ENCODE measurements around the gene FKBP10.

FKBP10 gene

DNA sequence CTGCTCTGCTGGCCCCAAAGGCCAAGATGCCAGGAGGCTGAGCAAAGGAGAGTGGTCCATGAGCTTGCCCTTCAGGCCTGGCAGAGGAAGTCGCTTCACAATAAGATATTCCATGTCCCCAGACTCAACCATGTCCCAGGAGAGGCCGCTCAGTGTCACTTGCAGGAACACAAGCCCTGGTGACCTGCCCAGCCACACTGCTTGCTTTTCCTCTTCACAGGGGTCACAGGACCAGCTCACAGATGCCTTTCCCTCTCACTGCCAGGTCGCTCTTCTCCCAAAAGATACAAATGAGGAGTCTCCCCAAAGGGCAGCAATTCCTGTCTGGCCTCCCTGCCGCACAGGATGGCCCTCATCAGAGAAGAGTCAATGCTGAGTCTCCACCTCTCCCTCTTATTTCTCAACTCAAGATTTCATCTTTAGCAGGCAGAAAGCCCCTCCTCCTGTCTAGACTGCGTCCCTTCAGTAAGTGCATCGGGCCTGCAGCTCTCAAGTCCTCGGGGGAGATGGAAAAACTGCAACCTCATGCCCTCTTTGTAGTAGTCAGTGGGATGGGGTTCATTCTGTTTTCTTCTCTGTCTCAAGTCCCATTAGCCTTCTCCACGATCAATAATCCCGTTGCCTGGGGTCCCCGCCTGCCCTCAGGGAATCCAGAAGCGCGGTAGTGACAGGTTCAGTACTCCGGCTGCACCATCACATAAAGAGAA is 31.2 kb upstream of the FKBP10 start:
- no peak for DNase-seq (ENCODE audit: low read depth, low spot score)

DNA sequence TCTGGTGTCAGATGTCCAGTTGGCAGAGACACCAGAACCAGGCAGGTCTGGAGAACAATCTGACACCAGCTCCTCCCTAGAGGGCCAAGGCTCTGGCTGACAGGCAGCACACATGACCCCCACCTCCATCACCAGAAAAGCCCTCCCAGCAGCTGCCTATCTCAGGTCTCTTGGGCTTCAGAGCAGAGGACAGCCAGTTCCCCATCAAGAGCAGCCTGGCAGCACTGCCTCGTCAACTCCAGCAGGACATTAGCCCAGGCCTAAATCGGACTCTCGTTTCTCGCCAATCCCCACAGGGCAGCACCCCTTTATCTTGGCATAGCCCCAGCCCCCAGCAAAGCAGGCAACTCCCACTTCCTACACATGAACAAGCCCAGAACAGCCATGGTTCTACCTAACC is 30.7 kb upstream of the FKBP10 start:
- no peak for DNase-seq (ENCODE audit: low read depth, low spot score)

DNA sequence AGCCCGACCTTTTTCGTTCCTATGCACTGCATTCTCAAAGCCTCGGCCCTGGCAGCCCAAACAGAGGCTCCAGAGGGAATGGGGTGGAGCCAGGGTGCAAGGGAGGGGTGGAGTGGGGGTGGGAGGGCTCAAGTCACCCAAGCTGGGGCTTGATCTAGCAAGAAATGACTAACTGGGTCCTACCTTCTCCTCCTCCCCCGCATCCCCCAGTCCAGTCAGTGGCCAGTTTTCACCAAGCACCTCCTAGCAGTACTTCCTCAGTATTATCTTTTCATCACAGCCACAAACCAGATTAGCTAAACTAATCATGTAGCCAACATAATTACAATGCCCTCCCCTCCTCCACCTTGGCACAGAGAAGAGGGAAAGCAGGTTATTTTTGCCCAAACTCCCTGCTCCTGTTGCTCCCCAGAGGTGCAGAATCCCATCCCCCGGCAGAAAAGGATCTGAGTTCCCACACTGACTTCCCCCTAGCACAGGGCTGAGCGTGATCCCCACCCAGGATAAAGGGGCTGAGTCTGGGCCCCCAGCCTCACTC is 28.5 kb upstream of the FKBP10 start:
- DNase-seq (ENCODE audit: low read depth, low spot score): peak; percentile 73

DNA sequence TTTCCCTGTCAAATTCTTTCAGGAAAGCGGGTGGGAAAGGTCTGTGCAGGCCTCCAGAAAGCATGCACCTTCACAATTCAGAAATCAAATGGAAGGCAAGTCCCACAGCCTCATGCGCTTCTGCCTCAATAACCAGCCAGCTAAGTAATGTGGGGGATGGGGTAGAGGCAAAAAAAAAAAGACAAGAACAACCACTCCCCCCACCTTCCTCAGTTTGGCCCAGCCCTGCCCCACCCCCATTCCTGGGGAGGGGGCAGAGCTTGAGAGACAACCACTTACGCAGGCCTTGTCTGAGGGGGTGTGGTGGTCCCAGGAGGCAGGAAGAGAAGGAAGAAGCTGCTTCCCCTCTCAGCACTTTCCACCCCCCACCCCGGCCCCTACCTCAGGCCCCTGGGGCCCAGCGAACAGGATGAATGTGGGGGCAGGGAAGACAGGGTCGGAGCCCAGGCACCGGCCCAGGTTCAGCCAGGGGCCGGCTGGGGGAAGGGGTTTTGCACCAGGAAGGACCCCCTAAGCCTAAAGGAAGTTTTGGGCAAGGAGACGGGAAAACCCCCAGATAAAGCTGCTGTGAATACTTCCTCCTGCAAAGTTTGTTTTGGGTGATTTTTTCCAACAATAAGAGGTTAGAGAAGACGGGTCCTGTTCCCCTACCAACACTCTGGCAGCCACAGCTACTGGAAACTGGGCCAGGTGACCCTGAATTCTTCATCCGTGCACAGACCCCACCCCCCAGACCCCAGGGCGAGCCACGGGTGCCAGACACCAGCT is 27.5 kb upstream of the FKBP10 start:
- peak; percentile 56 for DNase-seq (ENCODE audit: low read depth, low spot score)

DNA sequence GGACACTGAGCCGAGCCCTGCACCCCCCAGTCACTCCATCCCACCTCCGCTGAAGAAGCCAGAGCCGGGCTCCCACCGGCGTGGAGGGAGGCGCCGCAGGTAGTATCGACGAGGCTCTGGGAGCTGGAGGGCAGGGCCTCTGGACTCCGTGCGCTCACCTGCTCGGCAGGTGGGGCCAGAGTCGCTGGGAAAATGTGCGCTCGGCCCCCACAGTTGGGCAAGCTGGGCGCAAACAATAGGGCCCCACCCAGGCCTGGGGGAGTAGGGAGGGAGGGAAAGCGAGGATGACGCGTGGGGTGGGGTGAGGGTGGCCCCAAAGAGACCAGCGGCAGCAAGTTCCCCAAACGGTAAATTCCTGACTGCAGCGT is 27.0 kb upstream of the FKBP10 start:
- DNase-seq (ENCODE audit: low read depth, low spot score): no peak

DNA sequence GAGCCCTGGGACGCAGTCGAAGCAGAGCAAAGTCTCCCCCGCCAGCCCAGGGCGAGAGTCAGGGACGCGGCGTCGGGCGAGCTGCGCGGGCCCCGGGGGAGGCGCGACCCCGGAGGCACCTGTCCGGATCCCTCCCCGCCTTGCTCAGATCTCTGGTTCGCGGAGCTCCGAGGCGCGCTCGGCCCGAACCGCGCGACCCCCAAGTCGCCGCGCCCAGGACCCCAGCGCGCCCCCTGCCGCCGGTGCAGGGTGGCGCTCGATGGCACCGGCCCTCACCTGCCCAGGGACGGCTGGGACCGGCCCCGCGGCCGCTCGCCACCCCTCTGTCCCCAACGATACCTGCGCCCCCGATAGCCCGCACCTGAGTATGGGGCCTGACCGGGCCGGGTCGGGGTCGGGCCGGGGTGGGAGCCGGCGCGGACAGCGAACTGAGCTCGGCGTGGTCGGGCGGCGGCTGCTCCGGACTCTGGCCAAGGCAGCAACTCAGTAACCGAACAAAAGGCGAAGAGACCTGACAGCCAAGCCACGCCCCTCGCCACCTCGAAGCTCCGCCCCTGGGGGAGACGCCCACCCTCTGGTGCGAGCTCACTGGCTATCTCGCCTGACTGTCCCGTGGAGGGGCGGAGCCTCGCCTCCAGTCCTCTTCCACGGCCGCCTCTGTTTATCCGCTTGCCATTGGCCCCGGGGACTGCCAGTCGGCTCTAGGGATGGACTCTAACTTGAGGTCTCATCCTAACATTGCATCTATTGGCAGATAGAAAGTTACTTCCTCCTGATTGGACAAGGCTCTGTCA is 26.4 kb upstream of the FKBP10 start, which contains the start of gene JUP:
Gene JUP (minus strand): TSS at position 485 of the 794 bp plus-strand sequence. CDS start 14,857 bp downstream, outside the sequence.
- DNase-seq (ENCODE audit: low read depth, low spot score): peak; percentile 100

DNA sequence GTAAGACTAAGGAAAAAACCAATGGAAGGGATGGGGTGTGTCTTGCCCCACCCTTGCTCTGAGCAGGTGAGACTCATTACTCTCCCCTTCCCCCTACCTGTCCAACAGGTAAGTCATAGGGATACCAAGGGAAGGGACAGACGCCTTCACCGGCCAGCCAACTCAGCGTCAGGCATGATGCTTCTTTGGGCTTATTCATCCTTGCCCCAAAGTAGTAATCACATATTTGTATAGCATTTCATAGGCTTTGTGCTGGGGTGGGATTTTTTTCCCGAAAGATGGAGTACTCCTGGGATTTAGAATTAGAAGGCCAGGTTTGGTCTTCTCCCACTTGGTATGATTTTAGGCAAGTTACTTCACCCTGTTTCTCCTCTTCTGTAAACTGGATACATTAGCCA is 25.8 kb upstream of the FKBP10 start:
- no peak for DNase-seq (ENCODE audit: low read depth, low spot score)

DNA sequence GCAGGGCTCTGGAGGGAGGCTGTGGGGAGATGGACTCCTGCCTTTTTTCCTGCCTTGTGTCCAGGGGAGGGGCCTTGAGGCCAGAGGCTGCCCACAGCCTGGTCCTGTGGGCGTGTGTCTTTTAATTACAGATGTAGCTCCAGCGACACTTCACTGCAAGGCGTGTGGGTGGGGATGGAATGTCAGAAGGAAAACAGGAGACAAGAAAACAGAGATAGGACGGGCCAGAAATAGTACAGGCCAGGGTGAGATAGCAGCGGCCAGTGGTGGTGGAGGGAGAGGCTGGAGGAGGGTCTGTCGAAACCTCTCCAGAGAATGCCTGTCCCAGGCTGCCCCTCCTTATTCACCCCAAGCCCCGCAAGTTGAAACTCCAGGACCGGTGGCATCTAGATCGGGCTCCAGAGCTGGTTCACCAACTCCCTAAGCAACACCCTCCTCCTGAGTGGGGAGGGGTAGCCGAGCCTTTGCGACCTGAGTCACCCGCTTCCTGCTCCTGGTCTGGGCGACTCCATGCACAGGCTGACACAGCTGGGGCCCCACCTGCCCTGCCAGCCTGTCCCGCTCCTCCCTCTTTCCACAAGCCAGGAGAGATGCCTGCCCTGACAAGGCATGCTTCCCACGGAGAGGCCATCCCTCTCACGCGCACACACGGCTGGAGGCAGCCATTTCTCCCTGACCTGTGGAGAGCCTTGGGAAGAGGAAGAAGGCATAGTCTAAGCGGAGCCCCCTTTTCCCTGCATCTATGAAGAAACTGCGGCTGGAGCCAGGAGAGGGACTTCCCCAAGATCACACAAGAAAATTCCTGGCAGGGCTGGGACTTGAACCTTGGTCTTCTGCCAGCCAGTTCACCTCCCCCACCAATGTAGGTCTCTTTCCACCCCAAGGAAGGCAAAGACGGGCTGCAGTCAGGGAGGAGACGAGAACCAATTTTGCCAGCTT is 19.7 kb upstream of the FKBP10 start:
- peak; percentile 69 for DNase-seq (ENCODE audit: low read depth, low spot score)

DNA sequence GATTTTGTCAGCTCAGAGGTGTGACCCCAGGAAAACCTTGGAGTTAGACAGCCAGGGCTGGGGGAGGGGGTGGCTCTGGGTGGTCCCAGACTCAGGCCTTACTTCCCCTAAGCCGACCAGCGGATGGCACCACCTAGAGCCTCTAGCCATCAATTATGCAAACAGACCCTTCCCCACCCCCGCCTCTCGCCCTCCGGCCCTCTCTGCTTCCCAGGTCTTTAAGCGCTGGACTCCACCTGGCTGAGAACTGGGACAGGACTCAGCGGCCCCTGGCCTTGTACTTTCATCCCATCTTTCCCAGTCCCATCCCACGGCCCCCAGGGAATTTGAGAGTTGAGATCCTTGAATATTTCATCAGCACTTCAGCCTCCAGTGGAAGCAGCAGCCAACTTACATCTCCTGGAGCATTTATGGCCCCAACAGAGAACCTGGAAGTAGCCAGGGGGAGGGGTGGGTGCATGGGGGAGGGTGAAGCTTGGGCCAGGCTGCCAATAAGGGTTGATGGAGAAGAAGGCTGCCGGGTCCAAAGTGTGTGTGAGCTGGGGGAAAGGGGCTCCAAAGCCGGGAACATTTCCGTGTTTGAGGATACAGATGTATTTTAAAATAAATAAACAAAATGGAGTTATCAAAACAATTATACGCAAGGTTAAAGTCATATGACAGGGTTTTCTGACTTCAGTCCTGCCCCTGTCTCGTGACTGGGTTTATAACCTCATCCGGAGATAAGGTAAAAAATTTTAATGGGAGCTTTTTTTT is 18.8 kb upstream of the FKBP10 start:
- DNase-seq (ENCODE audit: low read depth, low spot score): no peak

DNA sequence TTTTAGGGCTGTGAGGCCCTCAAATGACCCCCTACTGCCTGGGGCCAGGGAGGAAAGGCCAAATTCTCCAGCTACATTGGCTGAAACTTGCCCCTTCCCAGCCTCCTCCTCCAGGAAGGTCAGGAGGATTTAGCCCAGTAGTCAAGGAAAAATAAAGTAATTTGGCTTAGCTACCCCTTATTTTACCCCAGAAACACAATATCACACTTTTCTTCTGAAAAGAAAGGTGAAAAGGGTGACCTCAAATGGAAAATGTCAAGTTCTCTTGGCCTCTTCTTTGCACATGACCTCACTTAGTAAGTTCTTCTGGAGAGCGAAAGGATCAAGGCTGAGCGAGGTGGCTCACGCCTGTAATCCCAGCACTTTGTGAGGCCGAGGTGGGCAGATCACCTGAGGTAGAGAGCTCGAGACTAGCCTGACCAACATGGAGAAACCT is 18.2 kb upstream of the FKBP10 start:
- DNase-seq (ENCODE audit: low read depth, low spot score): no peak

DNA sequence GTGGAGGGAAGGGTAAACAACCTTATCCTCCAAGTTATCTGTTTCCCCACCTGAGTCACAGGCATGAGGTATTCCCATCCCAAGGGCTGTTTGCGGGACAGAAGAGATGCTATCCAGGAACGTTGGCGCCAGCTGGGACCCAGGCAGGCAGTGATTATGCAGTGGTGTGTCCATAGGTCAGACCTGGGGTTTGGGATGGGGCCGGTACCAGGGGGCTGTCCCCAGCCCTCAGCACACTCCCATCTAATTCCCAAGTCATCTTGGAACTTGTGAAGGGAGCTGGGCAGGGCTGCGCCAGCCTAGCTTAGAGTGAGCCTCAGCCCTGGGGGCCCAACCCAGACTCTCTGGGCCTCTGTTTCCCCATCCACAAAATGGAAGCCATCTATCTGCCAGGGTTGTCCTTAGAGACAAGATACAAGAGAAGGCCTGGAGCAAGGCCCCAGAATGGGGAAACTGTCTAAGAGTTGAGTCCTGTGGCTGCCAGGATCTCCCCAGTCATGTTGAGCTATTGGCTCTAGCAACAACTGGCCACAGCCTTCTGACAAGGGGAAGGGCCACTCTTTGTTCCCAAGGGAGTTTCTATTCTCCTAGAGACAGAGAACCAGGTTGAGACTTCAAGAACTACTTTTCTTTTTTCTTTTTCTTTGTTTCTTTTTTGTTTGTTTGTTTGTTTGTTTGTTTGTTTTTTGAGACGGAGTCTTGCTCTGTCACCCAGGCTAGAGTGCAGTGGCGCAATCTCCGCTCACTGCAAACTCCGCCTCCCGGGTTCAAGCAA is 16.5 kb upstream of the FKBP10 start:
- no peak for DNase-seq (ENCODE audit: low read depth, low spot score)

DNA sequence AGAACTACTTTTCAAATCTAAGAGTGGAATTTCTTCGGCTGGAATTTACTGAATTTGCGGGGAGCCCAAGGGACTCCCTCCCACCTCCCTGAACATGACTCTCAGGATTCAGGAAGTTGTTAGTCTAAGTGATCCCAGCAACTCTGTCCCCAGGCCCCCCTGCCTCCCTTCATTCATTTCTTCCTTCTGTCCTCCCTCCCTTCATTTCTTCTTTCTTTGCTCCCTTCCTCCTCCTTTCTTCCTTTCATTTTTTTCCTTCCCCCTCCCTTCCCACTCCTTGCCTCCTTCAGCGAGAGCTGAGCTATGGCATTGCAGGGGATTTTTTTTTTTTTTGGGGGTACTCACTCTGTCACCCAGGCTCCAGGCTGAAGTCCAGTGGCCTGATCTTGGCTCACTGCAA is 15.4 kb upstream of the FKBP10 start:
- DNase-seq (ENCODE audit: low read depth, low spot score): no peak

DNA sequence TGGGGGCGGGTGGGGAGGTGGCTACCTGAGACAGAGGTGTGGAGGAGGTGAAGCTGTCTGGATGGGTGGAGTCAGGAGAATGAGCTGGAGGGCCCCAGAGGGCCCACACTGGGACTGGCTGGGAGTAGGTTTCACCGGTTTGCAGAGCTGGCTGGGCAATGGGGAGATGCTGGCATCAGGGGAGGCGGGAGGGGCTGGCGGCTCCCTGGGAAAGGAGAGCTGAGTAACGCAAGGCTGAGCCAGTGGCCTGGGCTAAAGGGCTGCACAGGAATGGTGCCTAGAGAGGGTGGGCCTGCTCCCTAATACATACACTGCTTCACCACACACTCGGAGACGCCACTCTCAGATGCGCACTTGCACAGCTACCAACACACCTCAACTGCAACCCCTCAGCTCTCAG is 13.4 kb upstream of the FKBP10 start:
- no peak for DNase-seq (ENCODE audit: low read depth, low spot score)

DNA sequence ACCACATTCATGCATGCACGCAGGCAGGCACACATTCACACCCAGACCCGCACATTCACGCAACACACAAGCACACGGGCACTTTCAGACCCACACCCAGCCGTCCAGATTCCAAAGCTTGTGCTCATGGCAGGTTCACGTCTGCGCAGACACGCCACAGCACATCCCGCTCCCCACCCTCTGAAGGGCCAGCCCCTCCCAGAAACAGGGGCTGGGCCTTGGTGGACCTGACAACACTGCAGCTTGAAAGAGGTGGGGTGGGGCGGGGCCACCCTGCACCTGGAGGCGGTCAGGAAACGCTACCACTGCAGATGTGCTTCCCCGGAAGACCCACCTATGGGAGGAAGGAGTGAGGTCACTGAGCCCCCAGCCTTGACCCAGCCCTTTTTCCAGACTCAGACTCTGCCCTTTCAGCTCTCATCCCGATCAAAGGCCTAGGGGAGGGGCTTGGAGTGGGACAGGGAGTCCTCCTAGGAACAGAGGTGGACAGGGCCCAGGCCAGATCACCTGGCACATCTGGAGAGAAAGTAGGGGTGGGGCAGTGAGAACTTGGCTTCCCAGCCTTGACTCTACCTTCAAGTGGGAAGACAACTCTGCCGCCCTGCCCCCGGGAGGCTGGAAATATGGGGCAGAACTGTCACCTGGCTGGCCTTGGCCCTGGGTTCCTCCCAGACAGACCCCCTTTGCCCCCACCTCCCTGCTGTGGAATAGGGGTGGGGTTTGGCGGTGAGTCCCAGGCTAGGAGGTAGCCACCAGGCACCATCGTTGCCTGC is 12.0 kb upstream of the FKBP10 start:
- DNase-seq (ENCODE audit: low read depth, low spot score): peak; percentile 46

DNA sequence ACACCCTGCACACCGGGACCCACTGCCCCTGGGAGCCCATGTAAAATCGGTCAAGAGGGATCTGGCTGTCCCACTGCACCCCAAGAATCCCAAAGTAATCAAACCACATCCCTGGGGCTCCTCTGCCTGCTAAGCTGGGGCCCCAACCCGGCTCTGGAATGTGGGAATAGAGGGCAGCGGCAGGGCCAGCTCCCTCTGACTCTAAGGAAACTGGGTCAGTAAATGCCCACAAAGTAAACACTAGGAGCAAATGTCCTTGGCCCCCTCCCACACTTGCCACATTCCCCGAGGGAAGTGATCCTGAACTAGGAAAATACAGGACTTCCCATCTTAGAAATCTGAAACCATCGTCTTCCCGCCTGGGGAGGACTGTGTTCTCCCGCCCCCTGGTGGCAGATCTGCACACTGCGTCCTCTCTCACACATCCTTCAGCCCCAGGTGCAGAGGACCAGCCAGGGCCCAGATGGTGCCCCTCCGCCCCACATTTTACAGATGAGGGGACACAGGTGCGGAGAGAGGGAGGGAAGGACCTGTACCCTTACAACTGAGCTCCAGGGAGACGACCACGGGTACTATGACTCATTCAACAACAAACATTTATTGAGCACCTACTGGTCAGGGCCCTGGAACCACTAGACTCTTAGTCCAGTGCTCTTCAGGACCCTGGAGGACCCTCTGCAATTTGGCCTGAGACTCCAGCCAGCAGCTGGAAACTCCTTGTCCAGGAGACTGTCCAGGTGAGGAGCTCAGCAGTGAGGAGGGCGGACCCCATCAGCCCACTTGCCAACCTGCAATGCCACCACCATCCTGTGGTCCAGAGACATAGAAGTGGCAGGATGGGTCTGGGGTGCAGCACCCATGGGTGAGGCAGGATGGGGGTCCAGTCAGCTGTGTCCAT is 11.2 kb upstream of the FKBP10 start:
- DNase-seq (ENCODE audit: low read depth, low spot score): peak; percentile 89

DNA sequence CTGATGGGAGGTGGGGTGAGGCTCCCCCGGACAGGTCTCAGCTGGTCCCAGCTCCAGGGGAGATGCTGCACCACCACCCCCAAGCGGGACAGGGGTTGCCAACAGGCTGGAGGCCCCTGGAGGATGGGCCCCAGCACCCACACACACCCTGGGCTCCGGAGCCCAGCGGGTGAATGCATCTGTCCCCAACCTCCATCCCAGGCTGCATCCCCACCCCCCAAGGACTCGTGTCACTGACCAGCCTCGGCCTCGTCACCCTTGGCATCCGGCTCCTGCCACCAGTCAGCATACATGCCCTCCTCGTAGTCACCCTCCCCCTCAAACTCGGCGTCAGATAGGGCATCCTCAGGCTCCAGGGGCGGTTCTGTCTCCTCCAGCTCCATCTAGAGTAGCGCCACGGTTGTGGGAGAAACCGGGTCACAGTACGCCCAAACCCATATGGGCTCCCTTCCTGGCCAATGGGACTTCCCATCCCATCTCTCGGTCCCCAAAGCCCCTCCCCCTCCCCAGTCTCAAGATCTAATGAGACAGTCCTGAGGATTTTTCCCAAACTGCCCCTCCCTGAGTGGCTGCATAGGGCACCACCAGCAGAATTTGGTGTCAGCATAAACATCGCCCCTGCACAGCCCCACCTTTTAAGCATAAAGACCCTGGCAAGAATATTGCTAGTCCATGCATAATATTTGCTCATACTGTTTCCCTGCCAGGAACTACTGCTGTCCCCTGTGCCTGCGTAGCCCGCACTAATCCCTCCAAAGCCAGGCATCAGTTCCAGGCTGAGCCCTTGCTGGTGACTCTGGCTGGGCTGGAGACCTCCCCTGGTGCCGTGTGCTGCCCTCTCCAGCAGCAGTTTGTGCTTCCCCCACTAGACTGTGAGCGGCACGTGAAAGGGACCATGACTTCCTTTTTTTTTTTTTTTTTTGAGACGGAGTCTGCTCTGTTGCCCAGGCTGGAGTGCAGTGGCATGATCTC is 9.5 kb upstream of the FKBP10 start:
- no peak for DNase-seq (ENCODE audit: low read depth, low spot score)
